GM12878 (cell line): ENCODE results near the gene PPP6R1. TPM values are rescaled to one million over a fixed set of nuclear protein-coding genes. Genes with fewer than 3 reads are reported as not detected.

Source experiments
- ATAC-seq: fragments of 200-7000 bp; cut with Tn5 transposase; 3 replicates; pipeline ENCODE4 v1.9.1; 2020; ENCODE audit warnings: mild to moderate bottlenecking, moderate library complexity
- BruUV-seq: library from RNA; stranded (reverse); fragments of 400-500 nt; replicated peaks from 2 replicates; lab custom pipeline; 2021; lab: Mats Ljungman, UMichigan
- CTCF ChIA-PET: fragments of 300-600 bp; sonication (Branson Sonifier 250); formaldehyde crosslinking; extraction: SDS; loops from one replicate; lab custom pipeline; 2021; ENCODE audit warnings: inconsistent platforms; lab: Yijun Ruan, JAX
- POLR2A ChIA-PET: fragments of 350-600 bp; formaldehyde crosslinking; extraction: SDS; loops from one replicate; lab custom pipeline; 2021; ENCODE audit warnings: inconsistent platforms; lab: Charles Lee
- RAD21 ChIA-PET: fragments of 300-600 bp; sonication (Branson Sonifier 250); formaldehyde crosslinking; loops from one replicate; lab custom pipeline; 2023; ENCODE audit warnings: antibody characterized with exemption; ENCODE audit not compliant: unreplicated experiment; lab: Charles Lee
- SMC1A ChIA-PET: fragments of 300-600 bp; sonication (Branson Sonifier 250); formaldehyde crosslinking; loops from one replicate; lab custom pipeline; 2023; ENCODE audit not compliant: unreplicated experiment, uncharacterized antibody; lab: Charles Lee
- DNase-seq: peaks from one replicate; pipeline ENCODE4 v3.0.0-alpha.2; 2011; ENCODE audit warnings: low read depth, low spot score
- FAIRE-seq: peaks from 3 replicates; lab custom pipeline; 2011; peaks lifted over from hg19 to GRCh38; lab: Jason Lieb, UNC
- H2AFZ ChIP-seq: 2 replicates; pipeline ENCODE4 v1.6.0; 2011; ENCODE audit warnings: low read depth, low read length, control low read depth; ENCODE audit not compliant: control insufficient read depth
- H3K27ac ChIP-seq: 2 replicates; pipeline ENCODE4 v1.5.1; 2011; ENCODE audit warnings: control low read depth; ENCODE audit not compliant: control insufficient read depth, insufficient read depth
- H3K27me3 ChIP-seq, 2 experiments: replicated peaks in 1 of 2; 2 replicates each; pipeline versions ENCODE4 v1.6.0 to v1.6.1; 2011; ENCODE audit warnings: low read length in 1 of 2; ENCODE audit not compliant: control insufficient read depth in 2 of 2, insufficient read depth in 2 of 2
- H3K36me3 ChIP-seq, 2 experiments: 2 replicates each; pipeline ENCODE4 v1.5.1; 2011; ENCODE audit warnings: low read length in 1 of 2; ENCODE audit not compliant: control insufficient read depth in 2 of 2, insufficient read depth in 2 of 2
- H3K4me1 ChIP-seq: 2 replicates; pipeline ENCODE4 v1.6.1; 2011; ENCODE audit warnings: mild to moderate bottlenecking, low read length, moderate library complexity, mixed read lengths; ENCODE audit not compliant: control insufficient read depth, insufficient read depth
- H3K4me2 ChIP-seq: 2 replicates; pipeline ENCODE4 v1.6.0; 2011; ENCODE audit warnings: control low read depth; ENCODE audit not compliant: control insufficient read depth, insufficient read depth
- H3K4me3 ChIP-seq: fragments of 200-600 bp; sonication (generic); 2 replicates; pipeline ENCODE4 v1.5.1; 2016
- H3K79me2 ChIP-seq: 2 replicates; pipeline ENCODE4 v1.6.0; 2011; ENCODE audit warnings: low read length; ENCODE audit not compliant: control insufficient read depth, insufficient read depth
- H3K9ac ChIP-seq: 2 replicates; pipeline ENCODE4 v1.8.0; 2011; ENCODE audit warnings: low read length, control low read depth, mixed read lengths; ENCODE audit not compliant: control insufficient read depth, insufficient read depth
- H3K9me3 ChIP-seq: replicated peaks from 3 replicates; pipeline ENCODE4 v1.5.1; 2011; ENCODE audit warnings: mild to moderate bottlenecking, low read length; ENCODE audit not compliant: control insufficient read depth, insufficient read depth
- H4K20me1 ChIP-seq: 2 replicates; pipeline ENCODE4 v1.6.0; 2011; ENCODE audit not compliant: control insufficient read depth, insufficient read depth
- WGBS: methylation state at CpG from one replicate; pipeline ENCODE4 v1.1.6; 2016; ENCODE audit warnings: low lambda C conversion rate; ENCODE audit not compliant: insufficient replicate concordance, insufficient coverage; ENCODE audit errors: missing lambda C conversion rate; 5-methylcytosine and 5-hydroxymethylcytosine counted together
- in situ Hi-C: fragments of 300-500 bp; cut with MboI; formaldehyde crosslinking; loops from 9 replicates; pipeline ENCODE4 v1.14.3; 2018; ENCODE audit warnings: mixed read lengths
- intact Hi-C: fragments of 100-400 bp; cut with micrococcal nuclease; formaldehyde crosslinking; loops from one replicate; pipeline ENCODE4 v1.14.2; 2022; ENCODE audit not compliant: unreplicated experiment
- polyA plus RNA-seq, 11 experiments: library from polyadenylated mRNA; depleted of rRNA in 4 of 11; unstranded in 6 of 11; stranded (reverse) in 5 of 11; fragments of >200 nt; fragmentation: Nextera tagmentation in 4 of 11; fragmentation: Illumina TruSeq in 1 of 11; extraction: Ambion mirVana in 4 of 11; extraction: Trizol in 1 of 11; gene quantifications; 1 replicate in 1 of 11; 2 replicates in 10 of 11; pipeline versions ENCODE4 v1.2.1 to v1.2.3, GENCODE V29; 2011 to 2016; ENCODE audit warnings: inconsistent platforms in 2 of 11, missing spikeins in 2 of 11, low read depth in 1 of 11
- total RNA-seq, 4 experiments: library from RNA; depleted of rRNA in 3 of 4; stranded (reverse); fragments of >200 nt in 3 of 4; fragmentation: Illumina TruSeq in 1 of 4; extraction: Trizol in 1 of 4; gene quantifications; 2 replicates each; pipeline versions ENCODE4 v1.2.1 to v1.2.3, GENCODE V29; 2013 to 2021
- TF ChIP-seq, protein P1 (sequence below): fragments of 450-650 bp; IDR thresholded peaks from 2 replicates; pipeline ENCODE4 v1.6.1; 2018; ENCODE audit warnings: mild to moderate bottlenecking, low read depth, moderate library complexity; ENCODE audit not compliant: partially characterized antibody
- TF ChIP-seq, protein P2 (sequence below): IDR thresholded peaks from 2 replicates; pipeline ENCODE4 v1.6.1; 2012; ENCODE audit warnings: mild to moderate bottlenecking, low read depth, low read length

The PPP6R1 gene
- total and polyA plus RNA-seq, 10 of the 15 experiments (the other 5 are each of a cell fraction or from before 2014, with no cell fraction given) = 0.80 to 173 (median 63.7) TPM

DNA sequence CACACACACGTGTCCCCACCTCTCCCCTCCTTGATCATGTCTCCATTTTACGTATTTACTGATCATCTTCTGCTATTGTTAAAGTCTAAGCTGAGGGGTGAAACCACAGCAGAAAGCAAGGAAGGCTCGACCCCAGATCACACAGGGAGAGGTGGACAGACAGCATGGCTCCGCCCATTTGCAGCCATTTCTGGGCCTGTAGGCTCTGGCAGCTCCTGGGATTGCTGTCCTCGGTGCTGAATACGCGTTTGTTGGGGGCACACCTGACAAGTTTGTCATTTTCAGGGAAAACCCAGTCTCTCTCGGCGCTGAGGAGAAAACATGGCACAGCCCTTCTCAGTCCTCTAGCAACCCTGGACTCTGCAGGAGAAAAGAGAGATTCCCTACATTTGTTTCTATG, 38.3 kb downstream of the PPP6R1 start:
- BruUV-seq = no TSS peak
- no peak overlapping the region for H3K27ac ChIP-seq
- ATAC-seq (no peak), DNase-seq (no peak), FAIRE-seq (no peak)
- intact Hi-C loops (no loop called here), in situ Hi-C loops (no loop called here)
- H3K9ac ChIP-seq = no peak overlapping the region
- no peaks in the 10 kb centered on the region for H4K20me1 ChIP-seq
- CTCF ChIA-PET = interaction anchor here (0.9 kb wide), 1 partner anchor 81 kb away, joined by 3 read pairs; no protein-coding TSS in a partner anchor
- 93% methylated on average over 9 of the region's 9 CpGs for WGBS
- TF ChIP-seq, protein P1, sequence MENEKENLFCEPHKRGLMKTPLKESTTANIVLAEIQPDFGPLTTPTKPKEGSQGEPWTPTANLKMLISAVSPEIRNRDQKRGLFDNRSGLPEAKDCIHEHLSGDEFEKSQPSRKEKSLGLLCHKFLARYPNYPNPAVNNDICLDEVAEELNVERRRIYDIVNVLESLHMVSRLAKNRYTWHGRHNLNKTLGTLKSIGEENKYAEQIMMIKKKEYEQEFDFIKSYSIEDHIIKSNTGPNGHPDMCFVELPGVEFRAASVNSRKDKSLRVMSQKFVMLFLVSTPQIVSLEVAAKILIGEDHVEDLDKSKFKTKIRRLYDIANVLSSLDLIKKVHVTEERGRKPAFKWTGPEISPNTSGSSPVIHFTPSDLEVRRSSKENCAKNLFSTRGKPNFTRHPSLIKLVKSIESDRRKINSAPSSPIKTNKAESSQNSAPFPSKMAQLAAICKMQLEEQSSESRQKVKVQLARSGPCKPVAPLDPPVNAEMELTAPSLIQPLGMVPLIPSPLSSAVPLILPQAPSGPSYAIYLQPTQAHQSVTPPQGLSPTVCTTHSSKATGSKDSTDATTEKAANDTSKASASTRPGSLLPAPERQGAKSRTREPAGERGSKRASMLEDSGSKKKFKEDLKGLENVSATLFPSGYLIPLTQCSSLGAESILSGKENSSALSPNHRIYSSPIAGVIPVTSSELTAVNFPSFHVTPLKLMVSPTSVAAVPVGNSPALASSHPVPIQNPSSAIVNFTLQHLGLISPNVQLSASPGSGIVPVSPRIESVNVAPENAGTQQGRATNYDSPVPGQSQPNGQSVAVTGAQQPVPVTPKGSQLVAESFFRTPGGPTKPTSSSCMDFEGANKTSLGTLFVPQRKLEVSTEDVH = no peak
- TF ChIP-seq, protein P2, sequence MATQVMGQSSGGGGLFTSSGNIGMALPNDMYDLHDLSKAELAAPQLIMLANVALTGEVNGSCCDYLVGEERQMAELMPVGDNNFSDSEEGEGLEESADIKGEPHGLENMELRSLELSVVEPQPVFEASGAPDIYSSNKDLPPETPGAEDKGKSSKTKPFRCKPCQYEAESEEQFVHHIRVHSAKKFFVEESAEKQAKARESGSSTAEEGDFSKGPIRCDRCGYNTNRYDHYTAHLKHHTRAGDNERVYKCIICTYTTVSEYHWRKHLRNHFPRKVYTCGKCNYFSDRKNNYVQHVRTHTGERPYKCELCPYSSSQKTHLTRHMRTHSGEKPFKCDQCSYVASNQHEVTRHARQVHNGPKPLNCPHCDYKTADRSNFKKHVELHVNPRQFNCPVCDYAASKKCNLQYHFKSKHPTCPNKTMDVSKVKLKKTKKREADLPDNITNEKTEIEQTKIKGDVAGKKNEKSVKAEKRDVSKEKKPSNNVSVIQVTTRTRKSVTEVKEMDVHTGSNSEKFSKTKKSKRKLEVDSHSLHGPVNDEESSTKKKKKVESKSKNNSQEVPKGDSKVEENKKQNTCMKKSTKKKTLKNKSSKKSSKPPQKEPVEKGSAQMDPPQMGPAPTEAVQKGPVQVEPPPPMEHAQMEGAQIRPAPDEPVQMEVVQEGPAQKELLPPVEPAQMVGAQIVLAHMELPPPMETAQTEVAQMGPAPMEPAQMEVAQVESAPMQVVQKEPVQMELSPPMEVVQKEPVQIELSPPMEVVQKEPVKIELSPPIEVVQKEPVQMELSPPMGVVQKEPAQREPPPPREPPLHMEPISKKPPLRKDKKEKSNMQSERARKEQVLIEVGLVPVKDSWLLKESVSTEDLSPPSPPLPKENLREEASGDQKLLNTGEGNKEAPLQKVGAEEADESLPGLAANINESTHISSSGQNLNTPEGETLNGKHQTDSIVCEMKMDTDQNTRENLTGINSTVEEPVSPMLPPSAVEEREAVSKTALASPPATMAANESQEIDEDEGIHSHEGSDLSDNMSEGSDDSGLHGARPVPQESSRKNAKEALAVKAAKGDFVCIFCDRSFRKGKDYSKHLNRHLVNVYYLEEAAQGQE = peak; percentile 71; the same call in 1 of the 2 replicates
- H2AFZ ChIP-seq = no peak overlapping the region
- no peak overlapping the region for H3K4me3 ChIP-seq
- no peaks in the 10 kb centered on the region for H3K79me2 ChIP-seq
- SMC1A ChIA-PET = no interaction called here
- H3K4me1 ChIP-seq = no peaks in the 10 kb centered on the region
- RAD21 ChIA-PET = no interaction called here
- no peak overlapping the region for H3K4me2 ChIP-seq
- POLR2A ChIA-PET = no interaction called here
- no peaks in the 10 kb centered on the region for H3K27me3 ChIP-seq
- no peaks in the 10 kb centered on the region for H3K36me3 ChIP-seq
- H3K9me3 ChIP-seq = no peaks in the 10 kb centered on the region
